NB4 (cell line): ENCODE measurements around the gene PGM2.

Source experiments
- DNase-seq: peaks from one replicate; pipeline ENCODE4 v3.0.0; 2010; ENCODE audit warnings: low read depth
- H3K4me3 ChIP-seq: one replicate; pipeline ENCODE4 v1.5.1; 2011; ENCODE audit warnings: mild to moderate bottlenecking, low read depth, low read length, moderate library complexity
- MYC ChIP-seq: IDR thresholded peaks from 2 replicates; pipeline ENCODE4 v1.6.1; 2011; ENCODE audit warnings: low read depth, low read length
- POLR2A ChIP-seq: IDR thresholded peaks from 2 replicates; pipeline ENCODE4 v1.6.1; 2011; ENCODE audit warnings: mild to moderate bottlenecking; ENCODE audit not compliant: insufficient read length; ENCODE audit errors: extremely low read depth
- TF ChIP-seq, protein P1 (sequence below): IDR thresholded peaks from 2 replicates; pipeline ENCODE4 v1.6.1; 2011; ENCODE audit warnings: low read depth, low read length
- TF ChIP-seq, protein P2 (sequence below): IDR thresholded peaks from one replicate; pipeline ENCODE4 v1.5.1; 2012; ENCODE audit warnings: low read depth, low read length

PGM2 gene

DNA sequence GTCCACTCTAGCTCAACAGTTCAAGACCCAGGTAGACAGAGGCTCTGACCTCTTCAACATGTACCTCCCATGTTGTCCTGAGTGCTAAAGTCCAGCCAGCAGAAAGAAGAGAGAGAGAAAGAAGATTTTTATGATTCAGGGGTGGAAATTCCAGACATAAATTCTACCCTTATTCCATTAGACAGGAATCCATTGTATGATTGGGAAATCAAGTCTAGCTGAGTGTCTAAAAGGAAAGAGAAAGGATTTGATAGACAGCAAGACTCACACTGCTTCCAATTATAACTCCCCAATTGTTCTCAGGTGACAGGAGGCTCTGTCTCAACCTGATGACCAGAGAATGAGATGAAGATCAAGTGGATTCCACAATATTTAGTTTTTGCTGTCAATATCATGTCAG, 27.9 kb upstream of the PGM2 start:
- DNase-seq, result no peak
- no peak overlapping the region for H3K4me3 ChIP-seq
- TF ChIP-seq MYC (no peak), POLR2A (no peak)
- TF ChIP-seq, protein P1, sequence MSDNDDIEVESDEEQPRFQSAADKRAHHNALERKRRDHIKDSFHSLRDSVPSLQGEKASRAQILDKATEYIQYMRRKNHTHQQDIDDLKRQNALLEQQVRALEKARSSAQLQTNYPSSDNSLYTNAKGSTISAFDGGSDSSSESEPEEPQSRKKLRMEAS, result no peak
- TF ChIP-seq, protein P2, sequence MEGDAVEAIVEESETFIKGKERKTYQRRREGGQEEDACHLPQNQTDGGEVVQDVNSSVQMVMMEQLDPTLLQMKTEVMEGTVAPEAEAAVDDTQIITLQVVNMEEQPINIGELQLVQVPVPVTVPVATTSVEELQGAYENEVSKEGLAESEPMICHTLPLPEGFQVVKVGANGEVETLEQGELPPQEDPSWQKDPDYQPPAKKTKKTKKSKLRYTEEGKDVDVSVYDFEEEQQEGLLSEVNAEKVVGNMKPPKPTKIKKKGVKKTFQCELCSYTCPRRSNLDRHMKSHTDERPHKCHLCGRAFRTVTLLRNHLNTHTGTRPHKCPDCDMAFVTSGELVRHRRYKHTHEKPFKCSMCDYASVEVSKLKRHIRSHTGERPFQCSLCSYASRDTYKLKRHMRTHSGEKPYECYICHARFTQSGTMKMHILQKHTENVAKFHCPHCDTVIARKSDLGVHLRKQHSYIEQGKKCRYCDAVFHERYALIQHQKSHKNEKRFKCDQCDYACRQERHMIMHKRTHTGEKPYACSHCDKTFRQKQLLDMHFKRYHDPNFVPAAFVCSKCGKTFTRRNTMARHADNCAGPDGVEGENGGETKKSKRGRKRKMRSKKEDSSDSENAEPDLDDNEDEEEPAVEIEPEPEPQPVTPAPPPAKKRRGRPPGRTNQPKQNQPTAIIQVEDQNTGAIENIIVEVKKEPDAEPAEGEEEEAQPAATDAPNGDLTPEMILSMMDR, result no peak

DNA sequence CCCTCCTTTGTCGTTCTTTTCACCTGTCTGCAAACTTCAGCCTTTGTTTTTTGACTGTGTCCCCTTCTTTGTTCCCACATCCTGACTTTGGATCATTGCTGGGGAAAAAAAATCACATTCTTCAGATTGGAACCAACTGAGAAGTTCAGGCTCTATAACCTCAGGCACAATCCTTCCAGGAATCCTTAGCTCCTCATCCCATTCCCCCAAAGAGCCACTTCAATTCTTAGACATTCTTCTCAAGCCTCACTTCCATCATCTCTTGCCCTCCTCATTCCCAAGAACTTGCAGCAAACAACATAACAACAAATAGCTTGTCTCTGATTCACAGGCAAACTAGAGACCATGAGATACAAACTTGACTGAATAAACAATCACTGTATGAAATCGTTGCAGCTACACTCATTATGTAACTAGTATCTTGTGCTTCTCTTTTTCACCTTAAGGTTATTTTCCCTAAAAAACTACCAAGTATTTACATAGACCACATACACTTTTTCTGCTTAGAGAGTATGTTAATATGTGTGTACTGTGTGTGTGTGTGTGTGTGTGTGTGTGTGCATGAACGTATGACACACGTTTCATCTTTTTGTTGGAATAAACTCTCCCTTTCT, 26.4 kb upstream of the PGM2 start:
- DNase-seq, result no peak
- TF ChIP-seq, protein P1, result no peak
- TF ChIP-seq MYC (no peak), POLR2A (no peak)
- TF ChIP-seq, protein P2, result no peak
- H3K4me3 ChIP-seq, result no peak overlapping the region

DNA sequence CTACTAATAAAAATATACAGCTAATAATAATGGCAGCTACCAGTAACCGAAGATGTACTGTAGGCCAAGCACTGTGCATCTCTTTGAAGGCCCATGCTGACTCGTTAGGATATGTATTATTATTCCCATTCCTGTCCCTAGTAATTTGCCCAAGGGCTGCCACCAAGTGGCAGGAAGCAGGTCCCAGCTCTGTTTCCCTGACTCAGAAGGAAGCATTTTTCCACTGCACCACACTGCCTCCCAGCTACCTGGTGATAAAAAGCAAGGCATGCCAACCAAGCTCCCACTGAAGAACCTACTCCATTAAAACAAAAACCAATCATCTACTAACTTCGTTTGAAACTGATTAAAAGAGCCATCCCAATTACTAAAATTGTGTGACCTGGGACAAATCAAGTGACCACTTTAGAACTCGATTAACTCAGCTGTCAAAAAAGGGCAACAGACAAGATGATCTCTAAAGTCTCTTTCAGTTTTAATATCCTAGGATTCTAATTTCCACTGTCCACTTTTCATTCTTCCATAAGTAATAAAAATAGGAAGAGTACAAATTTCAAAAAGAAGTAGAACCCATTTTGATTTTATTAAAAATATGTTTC, 24.3 kb upstream of the PGM2 start:
- TF ChIP-seq MYC, result no peak
- TF ChIP-seq, protein P2, result peak; percentile 35
- H3K4me3 ChIP-seq, result no peak overlapping the region
- peak; percentile 56 for DNase-seq

DNA sequence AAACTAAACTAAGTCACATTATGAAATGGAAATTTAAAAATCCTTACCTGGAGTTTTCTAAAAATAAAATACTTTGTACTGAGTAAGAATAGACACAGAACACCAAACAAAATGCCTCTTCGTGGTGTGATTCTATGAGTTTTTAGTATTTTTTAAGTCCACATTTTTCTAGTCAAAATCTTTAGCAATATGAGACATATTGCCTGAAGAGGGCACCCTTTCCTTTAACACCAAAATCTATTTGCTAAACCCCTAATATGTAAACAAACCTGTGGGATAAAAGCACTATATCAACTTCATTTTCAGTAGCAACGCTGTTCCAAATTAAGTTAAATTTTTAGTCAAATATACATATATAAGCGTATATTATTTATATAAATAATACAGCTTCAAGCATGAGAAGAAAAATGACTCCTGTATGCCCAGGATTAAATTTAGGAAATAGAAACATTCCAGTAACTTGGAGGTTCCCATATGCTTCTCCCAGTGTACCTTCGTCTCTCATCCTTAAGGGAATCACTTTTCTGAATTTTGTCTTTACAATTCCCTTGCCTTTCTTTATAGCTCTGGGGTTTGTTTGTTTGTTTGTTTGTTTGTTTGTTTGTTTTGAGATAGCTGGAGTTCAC, 23.0 kb upstream of the PGM2 start:
- TF ChIP-seq, protein P2, result peak; percentile 57
- no peak for TF ChIP-seq POLR2A
- TF ChIP-seq, protein P1, result no peak
- no peak for TF ChIP-seq MYC
- DNase-seq, result peak; percentile 82

DNA sequence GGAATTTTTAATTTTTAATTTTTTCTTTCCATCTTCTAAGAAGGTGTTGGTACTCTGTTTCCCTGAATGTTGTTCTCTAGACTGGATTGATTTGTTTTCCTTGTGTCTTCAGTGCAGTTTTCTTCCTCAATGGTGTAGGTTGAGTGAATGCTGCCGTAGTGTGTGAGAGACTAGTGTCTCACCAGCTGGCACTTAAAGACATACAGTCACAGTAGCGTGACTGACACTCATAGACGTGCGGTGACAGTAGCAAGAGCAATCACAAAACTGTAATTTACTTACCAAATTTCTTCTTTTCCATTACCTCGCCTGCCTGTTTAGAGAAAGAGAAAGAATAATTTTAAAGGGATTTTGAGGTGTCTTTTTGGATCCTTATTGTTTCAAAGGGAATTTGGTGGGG, 21.4 kb upstream of the PGM2 start:
- TF ChIP-seq POLR2A, result no peak
- TF ChIP-seq MYC, result no peak
- TF ChIP-seq, protein P1, result no peak
- TF ChIP-seq, protein P2, result no peak
- no peak for DNase-seq
- no peak overlapping the region for H3K4me3 ChIP-seq

More for the DNA sequence above, 23.0 kb upstream of the PGM2 start:
- H3K4me3 ChIP-seq, result no peak overlapping the region
